Neuronal stem cell (in vitro differentiated cells): Measurements from ENCODE around the gene NDUFS2.
A peak's percentile ranks its signal among the peaks of the same experiment; 100 is the strongest.

Experiments used
- DNase-seq: peaks from one replicate; pipeline ENCODE4 v3.0.0-alpha.2; 2013; ENCODE audit warnings: low spot score
- H2AFZ ChIP-seq: one replicate; pipeline ENCODE4 v1.6.1; 2013; ENCODE audit warnings: mild to moderate bottlenecking, low read length, inconsistent platforms
- H2AK5ac ChIP-seq: 2 replicates; pipeline ENCODE4 v1.6.1; 2013; ENCODE audit warnings: low read depth, mild to moderate bottlenecking, inconsistent platforms, low read length, moderate library complexity, mixed read lengths
- H2BK120ac ChIP-seq: 2 replicates; pipeline ENCODE4 v1.6.1; 2013; ENCODE audit warnings: low read depth, mild to moderate bottlenecking, inconsistent platforms, low read length, moderate library complexity, mixed read lengths
- H2BK12ac ChIP-seq: one replicate; pipeline ENCODE4 v1.6.1; 2013; ENCODE audit warnings: low read length, inconsistent platforms
- H2BK15ac ChIP-seq: 2 replicates; pipeline ENCODE4 v1.6.1; 2013; ENCODE audit warnings: mild to moderate bottlenecking, low read length, inconsistent platforms, mixed read lengths
- H2BK5ac ChIP-seq: one replicate; pipeline ENCODE4 v1.6.1; 2013; ENCODE audit warnings: inconsistent platforms, mild to moderate bottlenecking, low read length, moderate library complexity
- H3K14ac ChIP-seq: one replicate; pipeline ENCODE4 v1.6.1; 2013; ENCODE audit warnings: low read length, inconsistent platforms
- H3K18ac ChIP-seq: 2 replicates; pipeline ENCODE4 v1.6.1; 2013; ENCODE audit warnings: low read length, inconsistent platforms
- H3K23ac ChIP-seq: 2 replicates; pipeline ENCODE4 v1.6.1; 2013; ENCODE audit warnings: low read depth, mild to moderate bottlenecking, mixed read lengths, low read length, inconsistent platforms; ENCODE audit not compliant: poor library complexity
- H3K27ac ChIP-seq: replicated peaks from 3 replicates; pipeline ENCODE4 v1.5.1; 2013; ENCODE audit warnings: low read length, inconsistent platforms
- H3K27me3 ChIP-seq, 3 experiments: 2 replicates each; pipeline ENCODE4 v1.6.1; 2013; ENCODE audit warnings: low read length in 3 of 3, mild to moderate bottlenecking in 2 of 3, inconsistent platforms in 1 of 3, low read depth in 1 of 3, mixed read lengths in 1 of 3, moderate library complexity in 1 of 3; ENCODE audit not compliant: control insufficient read depth in 3 of 3, insufficient read depth in 3 of 3
- H3K36me3 ChIP-seq, 2 donors: replicated peaks in 1 of 2; 2 replicates each; pipeline ENCODE4 v1.6.1; 2013; ENCODE audit warnings: low read length in 2 of 2; ENCODE audit not compliant: control insufficient read depth in 2 of 2, insufficient read depth in 2 of 2
- H3K4ac ChIP-seq: 2 replicates; pipeline ENCODE4 v1.6.1; 2013; ENCODE audit warnings: inconsistent platforms, mild to moderate bottlenecking, low read length, moderate library complexity
- H3K4me1 ChIP-seq, 2 donors: 1 replicate in 1 of 2; 2 replicates in 1 of 2; pipeline ENCODE4 v1.6.1; 2013; ENCODE audit warnings: low read length in 2 of 2, low read depth in 1 of 2; ENCODE audit not compliant: control insufficient read depth in 2 of 2, insufficient read depth in 1 of 2
- H3K4me2 ChIP-seq: one replicate; pipeline ENCODE4 v1.6.1; 2013; ENCODE audit warnings: mild to moderate bottlenecking, low read length, inconsistent platforms; ENCODE audit not compliant: insufficient read depth, poor library complexity, severe bottlenecking
- H3K4me3 ChIP-seq, 2 donors: 2 replicates each; pipeline ENCODE4 v1.5.1; 2013; ENCODE audit warnings: low read length in 2 of 2, mild to moderate bottlenecking in 2 of 2, inconsistent platforms in 1 of 2, moderate library complexity in 1 of 2
- H3K79me1 ChIP-seq: one replicate; pipeline ENCODE4 v1.6.1; 2013; ENCODE audit warnings: low read depth, mild to moderate bottlenecking, inconsistent platforms, low read length, moderate library complexity
- H3K9ac ChIP-seq: one replicate; pipeline ENCODE4 v1.6.1; 2013; ENCODE audit warnings: mild to moderate bottlenecking, low read depth, low read length, inconsistent platforms; ENCODE audit not compliant: poor library complexity
- H3K9me3 ChIP-seq, 2 donors: replicated peaks in 1 of 2; 2 replicates each; pipeline versions ENCODE3 to v1.6.1; 2013; ENCODE audit warnings: low read length in 2 of 2, mild to moderate bottlenecking in 2 of 2, inconsistent platforms in 1 of 2, low read depth in 1 of 2, mixed read lengths in 1 of 2, moderate library complexity in 1 of 2; ENCODE audit not compliant: control insufficient read depth in 2 of 2, insufficient read depth in 1 of 2
- H4K8ac ChIP-seq: one replicate; pipeline ENCODE4 v1.6.1; 2013; ENCODE audit warnings: low read depth, mild to moderate bottlenecking, inconsistent platforms, low read length, moderate library complexity
- H4K91ac ChIP-seq: one replicate; pipeline ENCODE4 v1.6.1; 2013; ENCODE audit warnings: low read length, low read depth, mild to moderate bottlenecking, inconsistent platforms; ENCODE audit not compliant: poor library complexity
- WGBS, 2 donors: extraction: QIAGEN DNeasy Blood & Tissue Kit; methylation state at CpG; one replicate each; pipeline ENCODE4 v1.1.7; 2013; ENCODE audit warnings: missing lambda C conversion rate in 2 of 2, mixed read lengths in 1 of 2; ENCODE audit not compliant: insufficient read length in 2 of 2, insufficient replicate concordance in 1 of 2; ENCODE audit errors: extremely low coverage in 2 of 2; 5-methylcytosine and 5-hydroxymethylcytosine counted together

NDUFS2 gene

DNA sequence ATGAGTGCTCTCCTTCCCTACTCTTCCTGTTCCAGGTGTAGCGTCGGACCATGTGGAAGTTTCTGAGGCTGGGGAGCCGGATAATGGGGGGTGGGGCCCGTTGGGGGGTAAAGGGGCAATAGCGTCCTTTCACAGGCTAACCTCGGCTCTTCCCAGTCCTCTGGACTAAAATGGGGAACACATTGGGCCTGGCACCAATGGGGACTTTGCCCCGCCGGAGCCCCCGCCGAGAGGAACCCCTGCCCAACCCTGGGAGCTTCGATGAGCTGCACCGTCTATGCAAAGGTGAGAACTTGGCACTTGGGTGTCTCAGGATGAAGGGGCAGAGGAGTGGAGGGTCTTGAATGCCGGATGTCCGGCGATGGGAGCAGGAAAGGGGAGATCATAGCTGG, 24.1 kb downstream of the NDUFS2 start:
- WGBS, 2 donors: no CpG with 5 or more reads among the region's 15 CpGs
- Histone ChIP-seq H4K8ac (no peak overlapping the region), H4K91ac (no peak overlapping the region), H2BK15ac (no peak overlapping the region), H2BK120ac (no peak overlapping the region), H3K14ac (no peak overlapping the region), H3K79me1 (no peaks in the 10 kb centered on the region), H3K27ac (no peak overlapping the region), H3K18ac (peak overlapping the region; percentile 12), H2BK5ac (no peak overlapping the region), H3K4ac (no peak overlapping the region), H3K23ac (no peak overlapping the region), H3K27me3 (peaks cover 0 to 4% (median 0%) of the 10 kb centered on the region in 3 experiments), H2AK5ac (no peak overlapping the region), H3K4me1 (peaks cover 6 to 11% of the 10 kb centered on the region in 2 donors), H2BK12ac (no peak overlapping the region), H3K4me3 (peak overlapping the region; percentile 72 to 91), H3K9ac (peak overlapping the region; percentile 73), H3K9me3 (no peaks in the 10 kb centered on the region), H3K4me2 (peak overlapping the region; percentile 90), H2AFZ (peak overlapping the region; percentile 91), H3K36me3 (peaks cover 5 to 22% of the 10 kb centered on the region in 2 donors)
- no peak for DNase-seq

- Histone ChIP-seq H2AK5ac (no peak overlapping the region), H3K4ac (no peak overlapping the region), H3K4me2 (peak overlapping the region; percentile 90), H3K14ac (no peak overlapping the region), H3K18ac (no peak overlapping the region), H3K9me3 (no peaks in the 10 kb centered on the region), H3K27ac (no peak overlapping the region), H3K4me1 (peaks cover 6 to 11% of the 10 kb centered on the region in 2 donors), H3K36me3 (peaks cover 5 to 22% of the 10 kb centered on the region in 2 donors), H2BK15ac (no peak overlapping the region), H3K23ac (no peak overlapping the region), H2AFZ (peak overlapping the region; percentile 91), H2BK120ac (no peak overlapping the region), H3K79me1 (no peaks in the 10 kb centered on the region), H4K8ac (no peak overlapping the region), H3K4me3 (peak overlapping the region; percentile 72 to 91), H2BK12ac (no peak overlapping the region), H3K27me3 (peaks cover 0 to 4% (median 0%) of the 10 kb centered on the region in 3 experiments), H3K9ac (no peak overlapping the region), H4K91ac (no peak overlapping the region), H2BK5ac (no peak overlapping the region)
- WGBS, 2 donors: no CpG with 5 or more reads among the region's 3 CpGs
- DNase-seq: no peak
Measured at GRCh38 chr1:161226759-161227158, 24.6 kb downstream of the NDUFS2 start.

- Histone ChIP-seq H3K9ac (peak overlapping the region; percentile 38), H2BK15ac (no peak overlapping the region), H3K4me1 (peaks cover 6 to 11% of the 10 kb centered on the region in 2 donors), H2BK5ac (no peak overlapping the region), H3K4ac (no peak overlapping the region), H3K14ac (no peak overlapping the region), H2BK120ac (no peak overlapping the region), H2BK12ac (no peak overlapping the region), H3K36me3 (peaks cover 5 to 22% of the 10 kb centered on the region in 2 donors), H2AK5ac (no peak overlapping the region), H3K27me3 (peaks cover 0 to 1% (median 0%) of the 10 kb centered on the region in 3 experiments), H3K9me3 (no peaks in the 10 kb centered on the region), H3K18ac (no peak overlapping the region), H3K79me1 (no peaks in the 10 kb centered on the region), H2AFZ (peak overlapping the region; percentile 46), H3K4me2 (no peak overlapping the region), H3K23ac (no peak overlapping the region), H4K91ac (no peak overlapping the region), H4K8ac (no peak overlapping the region), H3K27ac (no peak overlapping the region), H3K4me3 (peak overlapping the region in 1 of 2 donors; percentile 72)
- DNase-seq: peak; percentile 81
- WGBS, 2 donors: no CpG with 5 or more reads among the region's 11 CpGs
Measured at GRCh38 chr1:161227196-161227871, 25.2 kb downstream of the NDUFS2 start.

- DNase-seq: no peak
- Histone ChIP-seq H3K9me3 (no peaks in the 10 kb centered on the region), H3K36me3 (peaks cover 5 to 22% of the 10 kb centered on the region in 2 donors), H4K91ac (no peak overlapping the region), H3K27me3 (no peaks in the 10 kb centered on the region), H3K14ac (no peak overlapping the region), H2AK5ac (no peak overlapping the region), H3K18ac (no peak overlapping the region), H2BK120ac (no peak overlapping the region), H2BK12ac (no peak overlapping the region), H3K4me3 (no peak overlapping the region), H3K23ac (no peak overlapping the region), H3K79me1 (no peaks in the 10 kb centered on the region), H3K4me2 (no peak overlapping the region), H3K4ac (no peak overlapping the region), H3K27ac (no peak overlapping the region), H3K9ac (no peak overlapping the region), H2BK5ac (no peak overlapping the region), H2AFZ (no peak overlapping the region), H3K4me1 (peaks cover 6 to 11% of the 10 kb centered on the region in 2 donors), H2BK15ac (no peak overlapping the region), H4K8ac (no peak overlapping the region)
- WGBS, 2 donors: no CpG with 5 or more reads among the region's 7 CpGs
Measured at GRCh38 chr1:161228032-161228431, 25.9 kb downstream of the NDUFS2 start.
